Lung (tissue), 12 donors: ENCODE results near the gene ANTXR1. TPM values are rescaled to one million over a fixed set of nuclear protein-coding genes. Genes with fewer than 3 reads are reported as not detected.

Experiments used
- ATAC-seq: fragments of 200-7000 bp; cut with Tn5 transposase; one replicate; pipeline ENCODE4 v1.9.1; 2020; ENCODE audit warnings: moderate number of reproducible peaks; ENCODE audit not compliant: insufficient read depth, low FRiP score
- DNase-seq, 3 donors: peaks; one replicate each; pipeline ENCODE4 v3.0.0-alpha.2; 2013 to 2017
- H3K27ac ChIP-seq, 2 donors: one replicate each; pipeline ENCODE4 v1.5.1; 2013; ENCODE audit warnings: mild to moderate bottlenecking in 2 of 2, moderate library complexity in 2 of 2, control low read depth in 1 of 2, inconsistent platforms in 1 of 2, low read depth in 1 of 2, low read length in 1 of 2
- H3K27me3 ChIP-seq, 3 donors: one replicate each; pipeline ENCODE4 v1.5.1; 2013; ENCODE audit warnings: low read length in 2 of 3; ENCODE audit not compliant: control insufficient read depth in 3 of 3, insufficient read depth in 3 of 3
- H3K36me3 ChIP-seq, 4 donors: one replicate each; pipeline ENCODE4 v1.5.1; 2013; ENCODE audit warnings: low read length in 4 of 4, mild to moderate bottlenecking in 1 of 4, moderate library complexity in 1 of 4; ENCODE audit not compliant: control insufficient read depth in 4 of 4, insufficient read depth in 4 of 4
- H3K4me1 ChIP-seq, 5 donors: one replicate each; pipeline ENCODE4 v1.5.1; 2013; ENCODE audit warnings: low read length in 5 of 5, mild to moderate bottlenecking in 2 of 5, moderate library complexity in 1 of 5; ENCODE audit not compliant: control insufficient read depth in 5 of 5, insufficient read depth in 5 of 5
- H3K4me3 ChIP-seq: one replicate; pipeline ENCODE4 v1.5.1; 2013; ENCODE audit warnings: mild to moderate bottlenecking, control low read depth, moderate library complexity
- H3K9ac ChIP-seq, 2 donors: one replicate each; pipeline ENCODE4 v1.5.1; 2013; ENCODE audit warnings: low read length in 2 of 2, control low read depth in 1 of 2; ENCODE audit not compliant: insufficient read depth in 1 of 2
- H3K9me3 ChIP-seq, 4 donors: one replicate each; pipeline ENCODE4 v1.5.1; 2013; ENCODE audit warnings: low read length in 3 of 4, mild to moderate bottlenecking in 1 of 4, moderate library complexity in 1 of 4; ENCODE audit not compliant: control insufficient read depth in 4 of 4, insufficient read depth in 3 of 4
- CTCF ChIP-seq: IDR thresholded peaks from 2 replicates; pipeline ENCODE4 v1.5.1; 2012; ENCODE audit warnings: mild to moderate bottlenecking; ENCODE audit errors: control extremely low read depth, extremely low read depth
- WGBS, 2 donors: extraction: QIAGEN DNeasy Blood & Tissue Kit; methylation state at CpG; one replicate each; pipeline ENCODE4 v1.1.7; 2013; 5-methylcytosine and 5-hydroxymethylcytosine counted together
- polyA plus RNA-seq, 2 donors: library from polyadenylated mRNA; stranded (reverse); fragments of 200-250 nt; gene quantifications; one replicate each; pipeline ENCODE4 v1.2.1, GENCODE V29; 2013
- total RNA-seq, 2 donors: library from RNA; depleted of rRNA in 1 of 2; stranded (reverse); fragments of >200 nt in 1 of 2; gene quantifications; one replicate each; pipeline ENCODE4 v1.2.1, GENCODE V29; 2014 to 2021
- donor health status: control.
- donor health status: control.
- donor health status: Bipolar disorder and iron deficiency.
- donor health status: healthy.
- donor health status: DM: yes; HTN: yes; CAD: no.

The ANTXR1 gene
- total and polyA plus RNA-seq, 4 donors = 13.4 to 81.0 (median 34.8) TPM

GRCh38 chr2:69192176-69192945, 179.4 kb downstream of the ANTXR1 start:
- DNase-seq (no peak), ATAC-seq (no peak)
- Histone ChIP-seq H3K9me3 (no peaks in the 10 kb centered on the region), H3K4me3 (no peak overlapping the region), H3K4me1 (peaks cover 0 to 36% (median 5%) of the 10 kb centered on the region in 5 donors), H3K9ac (no peak overlapping the region), H3K27ac (no peak overlapping the region), H3K36me3 (peaks cover 0 to 24% (median 13%) of the 10 kb centered on the region in 4 donors), H3K27me3 (no peaks in the 10 kb centered on the region)
- TF ChIP-seq CTCF = no peak
- 87 to 89% methylated on average over 11 of the region's 11 CpGs for WGBS, 2 donors

DNA sequence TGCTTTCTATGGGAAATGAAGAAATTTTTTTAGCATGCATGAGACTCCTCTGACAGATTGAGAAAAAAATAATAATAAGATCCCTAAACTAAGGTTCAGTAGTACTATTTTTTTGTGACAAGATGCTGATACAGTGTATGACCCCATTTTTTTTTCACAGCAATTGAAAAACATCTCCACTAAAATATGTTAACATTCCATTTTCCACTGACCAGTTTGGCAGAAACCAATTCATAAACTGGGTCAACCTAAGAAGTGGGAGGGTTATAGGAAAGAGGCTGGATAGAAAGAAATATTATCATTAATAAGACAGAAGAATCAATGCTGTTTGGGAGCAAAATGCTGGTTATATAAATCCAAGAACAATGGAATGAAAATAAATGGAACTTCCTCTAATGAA, 182.7 kb downstream of the ANTXR1 start:
- peaks cover 0 to 21% (median 0%) of the 10 kb centered on the region in 5 donors for H3K4me1 ChIP-seq
- no peaks in the 10 kb centered on the region for H3K9me3 ChIP-seq
- ATAC-seq = no peak
- H3K9ac ChIP-seq = no peak overlapping the region
- H3K27me3 ChIP-seq = no peaks in the 10 kb centered on the region
- no peak overlapping the region for H3K4me3 ChIP-seq
- no peak overlapping the region for H3K27ac ChIP-seq
- peaks cover 0 to 23% (median 12%) of the 10 kb centered on the region in 4 donors for H3K36me3 ChIP-seq
- TF ChIP-seq CTCF = no peak
- no peak for DNase-seq

GRCh38 chr2:69196327-69197117, 183.5 kb downstream of the ANTXR1 start:
- Histone ChIP-seq H3K36me3 (peaks cover 0 to 28% (median 13%) of the 10 kb centered on the region in 4 donors), H3K9ac (no peak overlapping the region), H3K4me1 (peaks cover 0 to 14% (median 0%) of the 10 kb centered on the region in 5 donors), H3K27ac (no peak overlapping the region), H3K4me3 (no peak overlapping the region), H3K27me3 (no peaks in the 10 kb centered on the region), H3K9me3 (no peaks in the 10 kb centered on the region)
- 69 to 80% methylated on average over 9 of the region's 9 CpGs for WGBS, 2 donors
- TF ChIP-seq CTCF = no peak
- DNase-seq (peak; percentile 31 to 53 (median 41)), ATAC-seq (no peak)
